T-cell (primary cell): ENCODE results near the gene SLC5A2. TPM values are rescaled to one million over a fixed set of nuclear protein-coding genes. Genes with fewer than 3 reads are reported as not detected.
"Not testable (repeated sequence)": the region's sequence is repeated elsewhere in the genome, so short reads cannot be mapped to it uniquely, and the experiment has no call there.

Experiments used
- ATAC-seq, 4 experiments: fragments of 200-7000 bp in 3 of 4; fragments of 150-1000 bp in 1 of 4; cut with Tn5 transposase; replicated peaks in 1 of 4; 1 replicate in 3 of 4; 2 replicates in 1 of 4; pipeline ENCODE4 v1.10.0; 2021; ENCODE audit warnings: moderate library complexity in 3 of 4, mild to moderate bottlenecking in 2 of 4, moderate number of reproducible peaks in 1 of 4
- CTCF ChIA-PET, 2 donors: fragments of 300-600 bp; sonication (Branson Sonifier 250); formaldehyde crosslinking; loops; one replicate each; lab custom pipeline; 2022; ENCODE audit warnings: antibody characterized with exemption in 2 of 2; lab: Charles Lee
- POLR2A ChIA-PET, 2 donors: fragments of 300-600 bp; sonication (Branson Sonifier 250); formaldehyde crosslinking; loops; one replicate each; lab custom pipeline; 2022; ENCODE audit warnings: antibody characterized with exemption in 2 of 2; lab: Charles Lee
- DNase-seq, 35 experiments: peaks; one replicate each; pipeline versions ENCODE4 v3.0.0 to v3.0.0-alpha.2; 2013 to 2023
- H3K27ac ChIP-seq: one replicate; pipeline ENCODE4 v1.5.1; 2013; ENCODE audit warnings: low read length
- H3K27me3 ChIP-seq, 2 experiments: replicated peaks in 1 of 2; 1 replicate in 1 of 2; 2 replicates in 1 of 2; pipeline versions ENCODE4 v1.6.1 to v1.7.0; 2013; ENCODE audit warnings: low read length in 1 of 2, mixed read lengths in 1 of 2; ENCODE audit not compliant: control insufficient read depth in 2 of 2, insufficient read depth in 2 of 2; ENCODE audit errors: extremely low read depth in 1 of 2
- H3K36me3 ChIP-seq, 2 donors: 1 replicate in 1 of 2; 2 replicates in 1 of 2; pipeline versions ENCODE4 v1.6.1 to v1.7.0; 2013; ENCODE audit warnings: low read length in 1 of 2; ENCODE audit not compliant: control insufficient read depth in 2 of 2, insufficient read depth in 1 of 2; ENCODE audit errors: extremely low read depth in 1 of 2
- H3K4me1 ChIP-seq, 2 experiments: 1 replicate in 1 of 2; 2 replicates in 1 of 2; pipeline versions ENCODE4 v1.6.1 to v1.7.0; 2013; ENCODE audit warnings: low read length in 2 of 2, mixed read lengths in 1 of 2; ENCODE audit not compliant: insufficient read depth in 2 of 2, control insufficient read depth in 1 of 2; ENCODE audit errors: extremely low read depth in 1 of 2
- H3K4me3 ChIP-seq, 2 donors: 1 replicate in 1 of 2; 2 replicates in 1 of 2; pipeline versions ENCODE4 v1.5.1 to v1.7.0; 2013; ENCODE audit warnings: mild to moderate bottlenecking in 2 of 2, low read length in 1 of 2, moderate library complexity in 1 of 2; ENCODE audit not compliant: control insufficient read depth in 1 of 2; ENCODE audit errors: extremely low read depth in 1 of 2
- H3K9me3 ChIP-seq: 2 replicates; pipeline ENCODE4 v1.7.0; 2013
- H3K27ac Mint-ChIP-seq, 2 donors: one replicate each; pipeline ENCODE4 v1.8.0; 2020 to 2021; ENCODE audit warnings: mild to moderate bottlenecking in 2 of 2, mixed read lengths in 2 of 2
- H3K27me3 Mint-ChIP-seq, 2 donors: one replicate each; pipeline ENCODE4 v1.8.0; 2021 to 2022; ENCODE audit warnings: mixed read lengths in 2 of 2
- H3K36me3 Mint-ChIP-seq: one replicate; pipeline ENCODE4 v1.8.0; 2021; ENCODE audit warnings: mixed read lengths
- H3K4me1 Mint-ChIP-seq, 3 donors: one replicate each; pipeline ENCODE4 v1.8.0; 2020 to 2022; ENCODE audit warnings: mixed read lengths in 3 of 3, mild to moderate bottlenecking in 1 of 3
- H3K4me3 Mint-ChIP-seq, 3 donors: one replicate each; pipeline ENCODE4 v1.8.0; 2020 to 2022; ENCODE audit warnings: mild to moderate bottlenecking in 3 of 3, mixed read lengths in 3 of 3, moderate library complexity in 3 of 3
- H3K9me3 Mint-ChIP-seq, 3 donors: one replicate each; pipeline ENCODE4 v1.8.0; 2020 to 2022; ENCODE audit warnings: mixed read lengths in 3 of 3
- WGBS: methylation state at CpG from one replicate; pipeline ENCODE4 v1.1.5; 2013; ENCODE audit warnings: missing lambda C conversion rate; ENCODE audit not compliant: insufficient coverage; 5-methylcytosine and 5-hydroxymethylcytosine counted together
- total RNA-seq, 35 experiments: library from RNA in 6 of 35; stranded (reverse) in 6 of 35; fragments of 120-200 nt in 1 of 35; gene quantifications; one replicate each; pipeline versions ENCODE4 v1.2.1 to v1.2.4 and lab custom pipeline; 2013 to 2026

SLC5A2 gene
- total RNA-seq (1 to 10 TPM; 2.6 to 4.2 (median 3.2) TPM), total RNA-seq (lab: John Stamatoyannopoulos, UW) (0 to 5.7 (median 2.1) reads per million in 29 experiments)
- total RNA-seq (2013) = 1.6 TPM

GRCh38 chr16:31483081-31483480, at the start of gene SLC5A2:
SLC5A2 (plus strand) TSS chr16:31483123; CDS start chr16:31483137, 14 bp downstream.
- H3K9me3 Mint-ChIP-seq = no peaks in the 10 kb centered on the region
- ChIA-PET POLR2A (no interaction called here), CTCF (no interaction called here)
- H3K4me3 Mint-ChIP-seq = no peak within 1 kb of the TSS
- H3K36me3 Mint-ChIP-seq = no peaks in the 10 kb centered on the region
- H3K4me3 ChIP-seq = no peak within 1 kb of the TSS
- no peaks in the 10 kb centered on the region for H3K27me3 Mint-ChIP-seq
- 88% methylated on average over 4 of the region's 4 CpGs for WGBS
- no peak within 1 kb of the TSS for H3K27ac ChIP-seq
- H3K4me1 Mint-ChIP-seq = peaks cover 14 to 17% (median 15%) of the 10 kb centered on the region in 3 donors
- ATAC-seq (no peak), DNase-seq (no peak)
- no peaks in the 10 kb centered on the region for H3K36me3 ChIP-seq
- H3K27me3 ChIP-seq = peaks cover 0 to 17% of the 10 kb centered on the region in 2 experiments
- peaks cover 4 to 20% of the 10 kb centered on the region in 2 experiments for H3K4me1 ChIP-seq
- H3K9me3 ChIP-seq = no peaks in the 10 kb centered on the region
- no peak within 1 kb of the TSS for H3K27ac Mint-ChIP-seq

GRCh38 chr16:31435341-31436220, 47.3 kb upstream of the SLC5A2 start:
- no peaks in the 10 kb centered on the region for H3K36me3 ChIP-seq
- ChIA-PET CTCF (no interaction called here), POLR2A (no interaction called here)
- no peak overlapping the region for H3K4me3 ChIP-seq
- WGBS = 94% methylated on average over 32 of the region's 47 CpGs
- Mint-ChIP-seq H3K36me3 (no peaks in the 10 kb centered on the region), H3K27ac (no peak overlapping the region), H3K4me3 (no peak overlapping the region), H3K4me1 (peaks cover 0 to 4% (median 0%) of the 10 kb centered on the region in 3 donors), H3K9me3 (no peaks in the 10 kb centered on the region), H3K27me3 (no peaks in the 10 kb centered on the region)
- no peak for ATAC-seq
- no peaks in the 10 kb centered on the region for H3K4me1 ChIP-seq
- H3K27me3 ChIP-seq = no peaks in the 10 kb centered on the region
- no peak overlapping the region for H3K27ac ChIP-seq
- no peak for DNase-seq
- H3K9me3 ChIP-seq = no peaks in the 10 kb centered on the region

- 93% methylated on average over 38 of the region's 44 CpGs for WGBS
- Histone ChIP-seq H3K9me3 (no peaks in the 10 kb centered on the region), H3K27me3 (no peaks in the 10 kb centered on the region), H3K4me3 (no peak overlapping the region), H3K27ac (no peak overlapping the region), H3K4me1 (no peaks in the 10 kb centered on the region), H3K36me3 (no peaks in the 10 kb centered on the region)
- DNase-seq = no peak
- H3K36me3 Mint-ChIP-seq = no peaks in the 10 kb centered on the region
- H3K27me3 Mint-ChIP-seq = no peaks in the 10 kb centered on the region
- no peak overlapping the region for H3K4me3 Mint-ChIP-seq
- no peak for ATAC-seq
- ChIA-PET POLR2A (no interaction called here), CTCF (no interaction called here)
- peaks cover 0 to 4% (median 0%) of the 10 kb centered on the region in 3 donors for H3K4me1 Mint-ChIP-seq
- H3K9me3 Mint-ChIP-seq = no peaks in the 10 kb centered on the region
- no peak overlapping the region for H3K27ac Mint-ChIP-seq
These were observed 46.5 kb upstream of the SLC5A2 start for GRCh38 chr16:31436221-31437045.

- WGBS = 94% methylated on average over 2 of the region's 2 CpGs
- H3K36me3 Mint-ChIP-seq = no peaks in the 10 kb centered on the region
- no peak for ATAC-seq
These were observed 44.5 kb upstream of the SLC5A2 start for GRCh38 chr16:31438414-31438813.

GRCh38 chr16:31439023-31439422, 43.9 kb upstream of the SLC5A2 start:
- WGBS = no CpG with 5 or more reads among the region's 4 CpGs
- H3K9me3 ChIP-seq, H3K36me3 Mint-ChIP-seq, DNase-seq, H3K4me3 Mint-ChIP-seq, H3K4me3 ChIP-seq, H3K27ac Mint-ChIP-seq, POLR2A ChIA-PET, CTCF ChIA-PET, H3K27me3 ChIP-seq, H3K36me3 ChIP-seq, H3K27ac ChIP-seq, ATAC-seq, H3K27me3 Mint-ChIP-seq, H3K9me3 Mint-ChIP-seq: not testable (repeated sequence)
- peaks cover 0 to 10% of the 10 kb centered on the region in 2 experiments for H3K4me1 ChIP-seq
- peaks cover 6 to 10% (median 7%) of the 10 kb centered on the region in 3 donors for H3K4me1 Mint-ChIP-seq

More at GRCh38 chr16:31438414-31438813, 44.5 kb upstream of the SLC5A2 start:
- Histone ChIP-seq H3K36me3 (no peaks in the 10 kb centered on the region), H3K4me1 (peaks cover 0 to 10% of the 10 kb centered on the region in 2 experiments), H3K27ac (no peak overlapping the region), H3K27me3 (peaks cover 0 to 5% of the 10 kb centered on the region in 2 experiments), H3K9me3 (no peaks in the 10 kb centered on the region), H3K4me3 (no peak overlapping the region)
- H3K9me3 Mint-ChIP-seq = no peaks in the 10 kb centered on the region
- no peak for DNase-seq
- POLR2A ChIA-PET = no interaction called here
- H3K27me3 Mint-ChIP-seq = no peaks in the 10 kb centered on the region
- H3K27ac Mint-ChIP-seq = no peak overlapping the region
- peaks cover 6 to 10% (median 7%) of the 10 kb centered on the region in 3 donors for H3K4me1 Mint-ChIP-seq
- CTCF ChIA-PET = no interaction called here
- no peak overlapping the region for H3K4me3 Mint-ChIP-seq

GRCh38 chr16:31439519-31439918, 43.4 kb upstream of the SLC5A2 start:
- Mint-ChIP-seq H3K27ac (no peak overlapping the region), H3K9me3 (no peaks in the 10 kb centered on the region), H3K27me3 (no peaks in the 10 kb centered on the region), H3K4me1 (peaks cover 6 to 10% (median 7%) of the 10 kb centered on the region in 3 donors), H3K36me3 (no peaks in the 10 kb centered on the region), H3K4me3 (no peak overlapping the region)
- H3K4me3 ChIP-seq = no peak overlapping the region
- WGBS = no CpG with 5 or more reads among the region's 3 CpGs
- no peak overlapping the region for H3K27ac ChIP-seq
- DNase-seq (no peak), ATAC-seq (no peak)
- H3K36me3 ChIP-seq = no peaks in the 10 kb centered on the region
- CTCF ChIA-PET = interaction anchor here in 1 of 2 donors (0.6 kb wide), 1 partner anchor 15 kb away, joined by 6 read pairs; no protein-coding TSS in a partner anchor
- peaks cover 0 to 10% of the 10 kb centered on the region in 2 experiments for H3K4me1 ChIP-seq
- no peaks in the 10 kb centered on the region for H3K9me3 ChIP-seq
- H3K27me3 ChIP-seq = peaks cover 0 to 5% of the 10 kb centered on the region in 2 experiments
- POLR2A ChIA-PET = no interaction called here
